Omental fat pad (tissue), 4 donors: ENCODE measurements around the gene ABL2. TPM values are rescaled to one million over a fixed set of nuclear protein-coding genes. Genes with fewer than 3 reads are reported as not detected.

Source experiments
- ATAC-seq: fragments of 150-250 bp; one replicate; pipeline ENCODE4 v1.9.1; 2016; ENCODE audit warnings: mild to moderate bottlenecking, moderate library complexity; ENCODE audit not compliant: low FRiP score
- DNase-seq: peaks from one replicate; pipeline ENCODE4 v3.0.0-alpha.2; 2019; ENCODE audit warnings: low spot score
- total RNA-seq, 4 donors: library from RNA; depleted of rRNA; stranded (reverse); fragments of >200 nt; gene quantifications; one replicate each; pipeline ENCODE4 v1.1.0, GENCODE V29; 2016
- TF ChIP-seq, protein P1 (sequence below), 3 donors: fragments of 450-650 bp; IDR thresholded peaks; one replicate each; pipeline ENCODE4 v1.5.1; 2016 to 2017; ENCODE audit warnings: antibody characterized with exemption in 3 of 3, mild to moderate bottlenecking in 3 of 3, moderate library complexity in 2 of 3

The ABL2 gene
- total RNA-seq, 4 donors from 2014 or later: 19.1 to 128 (median 39.9) TPM

GRCh38 chr1:179169616-179170467 lies 59.6 kb downstream of the ABL2 start:
- ATAC-seq (peak; percentile 62), DNase-seq (no peak)

GRCh38 chr1:179168536-179168935 lies 60.9 kb downstream of the ABL2 start:
- DNase-seq: no peak
- TF ChIP-seq, protein P1, sequence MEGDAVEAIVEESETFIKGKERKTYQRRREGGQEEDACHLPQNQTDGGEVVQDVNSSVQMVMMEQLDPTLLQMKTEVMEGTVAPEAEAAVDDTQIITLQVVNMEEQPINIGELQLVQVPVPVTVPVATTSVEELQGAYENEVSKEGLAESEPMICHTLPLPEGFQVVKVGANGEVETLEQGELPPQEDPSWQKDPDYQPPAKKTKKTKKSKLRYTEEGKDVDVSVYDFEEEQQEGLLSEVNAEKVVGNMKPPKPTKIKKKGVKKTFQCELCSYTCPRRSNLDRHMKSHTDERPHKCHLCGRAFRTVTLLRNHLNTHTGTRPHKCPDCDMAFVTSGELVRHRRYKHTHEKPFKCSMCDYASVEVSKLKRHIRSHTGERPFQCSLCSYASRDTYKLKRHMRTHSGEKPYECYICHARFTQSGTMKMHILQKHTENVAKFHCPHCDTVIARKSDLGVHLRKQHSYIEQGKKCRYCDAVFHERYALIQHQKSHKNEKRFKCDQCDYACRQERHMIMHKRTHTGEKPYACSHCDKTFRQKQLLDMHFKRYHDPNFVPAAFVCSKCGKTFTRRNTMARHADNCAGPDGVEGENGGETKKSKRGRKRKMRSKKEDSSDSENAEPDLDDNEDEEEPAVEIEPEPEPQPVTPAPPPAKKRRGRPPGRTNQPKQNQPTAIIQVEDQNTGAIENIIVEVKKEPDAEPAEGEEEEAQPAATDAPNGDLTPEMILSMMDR (IDR thresholded peaks at IDR 0.05): no peak
- ATAC-seq: no peak

More at GRCh38 chr1:179169616-179170467, 59.6 kb downstream of the ABL2 start:
- TF ChIP-seq, protein P1 (IDR thresholded peaks at IDR 0.05): no peak

GRCh38 chr1:179167955-179168354 lies 61.5 kb downstream of the ABL2 start:
- ATAC-seq (no peak), DNase-seq (no peak)
- TF ChIP-seq, protein P1 (IDR thresholded peaks at IDR 0.05): no peak

DNA sequence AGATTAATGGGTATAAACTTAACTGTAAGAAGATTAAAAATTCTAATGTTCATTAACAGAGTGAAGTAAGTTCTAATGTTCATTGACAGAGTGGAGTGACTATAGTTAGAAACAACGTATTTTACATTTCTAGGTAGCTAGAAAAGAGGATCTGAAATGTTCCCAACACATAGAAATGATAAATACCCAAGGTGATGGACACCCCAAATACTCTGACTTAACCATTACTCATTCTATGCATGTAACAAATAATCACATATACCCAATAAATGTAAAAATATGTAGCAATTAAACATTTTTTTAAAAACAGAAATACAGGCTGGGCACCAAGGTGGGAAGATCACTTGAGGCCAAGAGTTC lies 62.1 kb downstream of the ABL2 start:
- ATAC-seq (no peak), DNase-seq (no peak)
- TF ChIP-seq, protein P1 (IDR thresholded peaks at IDR 0.05): no peak

DNA sequence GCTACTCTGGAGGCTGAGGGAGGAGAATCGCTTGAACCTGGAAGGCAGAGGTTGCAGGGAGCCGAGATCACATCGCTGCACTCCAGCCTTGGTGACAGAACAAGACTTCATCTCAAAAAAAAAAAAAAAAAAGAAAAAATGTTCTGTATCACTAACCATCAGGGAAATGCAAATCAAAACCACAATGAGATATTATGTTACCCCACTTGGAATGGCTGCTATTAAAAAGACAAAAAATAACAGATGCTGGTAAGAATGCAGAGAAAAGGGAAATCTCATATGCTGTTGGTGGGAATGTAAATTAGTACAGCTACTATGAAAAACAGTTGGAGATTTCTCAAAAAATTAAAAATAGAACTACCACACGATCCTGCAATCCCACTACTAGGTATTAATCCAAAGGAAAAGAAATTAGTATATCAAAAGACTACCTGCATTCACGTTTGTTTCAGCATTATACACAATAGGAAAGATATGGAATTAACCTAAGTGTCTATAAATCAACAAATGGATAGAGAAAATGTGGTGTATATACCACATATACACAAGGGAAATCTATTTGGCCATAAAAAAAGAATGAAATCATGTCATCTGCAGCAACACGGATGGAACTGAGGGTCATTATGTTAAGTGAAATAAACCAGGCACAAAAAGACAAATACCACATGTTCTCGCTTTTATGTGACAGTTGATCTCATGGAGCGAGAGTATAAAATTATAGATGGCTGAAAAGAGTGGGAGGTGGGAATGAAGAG lies 62.6 kb downstream of the ABL2 start:
- ATAC-seq (no peak), DNase-seq (no peak)

DNA sequence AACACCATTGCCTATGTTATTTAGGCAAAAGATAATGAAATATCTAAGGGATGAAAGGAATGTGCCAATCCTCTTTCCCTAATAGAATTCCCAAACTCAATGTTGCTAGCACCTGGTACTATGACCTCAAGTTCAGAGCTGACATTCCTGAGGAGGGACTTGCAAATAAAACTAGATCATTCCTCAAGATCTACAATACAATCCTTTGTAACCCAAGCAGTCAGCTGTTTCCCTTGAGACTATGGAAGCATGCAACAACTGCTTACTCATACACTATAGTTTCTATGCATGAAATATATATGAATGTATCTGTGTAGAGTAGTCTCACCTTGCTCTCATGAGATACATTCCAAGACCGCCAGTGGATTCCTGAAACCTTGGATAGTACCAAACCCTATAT lies 65.0 kb downstream of the ABL2 start:
- ATAC-seq (no peak), DNase-seq (no peak)
- TF ChIP-seq, protein P1 (IDR thresholded peaks at IDR 0.05): no peak

More for the DNA sequence above, 62.6 kb downstream of the ABL2 start:
- TF ChIP-seq, protein P1 (IDR thresholded peaks at IDR 0.05): no peak
